B cell (primary cell): ENCODE measurements around the gene PACRG. TPM values are rescaled to one million over a fixed set of nuclear protein-coding genes. Genes with fewer than 3 reads are reported as not detected.

Experiments
- ATAC-seq: fragments of 200-7000 bp; cut with Tn5 transposase; one replicate; pipeline ENCODE4 v1.10.0; 2021; ENCODE audit warnings: low read depth, mild to moderate bottlenecking, moderate number of reproducible peaks, moderate library complexity
- CTCF ChIA-PET: fragments of 350-600 bp; sonication (Branson Sonifier 250); formaldehyde crosslinking; loops from one replicate; lab custom pipeline; 2021; ENCODE audit warnings: antibody characterized with exemption, inconsistent platforms; lab: Charles Lee
- POLR2A ChIA-PET: fragments of 350-600 bp; sonication (Branson Sonifier 250); formaldehyde crosslinking; loops from one replicate; lab custom pipeline; 2021; ENCODE audit warnings: antibody characterized with exemption; lab: Charles Lee
- DNase-seq: peaks from one replicate; pipeline ENCODE4 v3.0.0; 2013
- H2AFZ ChIP-seq: 2 replicates; pipeline ENCODE4 v1.6.1; 2012; ENCODE audit warnings: mild to moderate bottlenecking, low read depth, low read length; ENCODE audit not compliant: insufficient read depth, poor library complexity, severe bottlenecking
- H3K27ac ChIP-seq, 2 donors: 1 replicate in 1 of 2; 2 replicates in 1 of 2; pipeline ENCODE4 v1.5.1; 2012 to 2013; ENCODE audit warnings: low read length in 2 of 2, mild to moderate bottlenecking in 2 of 2, moderate library complexity in 1 of 2
- H3K27me3 ChIP-seq, 4 experiments: fragments of 200-600 bp in 1 of 4; sonication (generic) in 1 of 4; replicated peaks in 1 of 4; 1 replicate in 2 of 4; 2 replicates in 2 of 4; pipeline versions ENCODE4 v1.6.1 to v1.7.0; 2013 to 2016; ENCODE audit warnings: low read length in 3 of 4, mild to moderate bottlenecking in 2 of 4, mixed read lengths in 1 of 4, moderate library complexity in 1 of 4; ENCODE audit not compliant: insufficient read depth in 4 of 4, control insufficient read depth in 3 of 4; ENCODE audit errors: control extremely low read depth in 1 of 4
- H3K36me3 ChIP-seq, 2 experiments: replicated peaks in 1 of 2; 1 replicate in 1 of 2; 2 replicates in 1 of 2; pipeline versions ENCODE4 v1.6.1 to v1.7.1; 2013; ENCODE audit warnings: low read length in 1 of 2; ENCODE audit not compliant: insufficient read depth in 2 of 2, control insufficient read depth in 1 of 2; ENCODE audit errors: control extremely low read depth in 1 of 2, extremely low read depth in 1 of 2
- H3K4me1 ChIP-seq, 2 donors: fragments of 200-600 bp in 1 of 2; sonication (generic) in 1 of 2; 1 replicate in 1 of 2; 2 replicates in 1 of 2; pipeline versions ENCODE4 v1.5.1 to v1.6.1; 2013 to 2017; ENCODE audit warnings: low read length in 2 of 2; ENCODE audit not compliant: control insufficient read depth in 2 of 2, insufficient read depth in 2 of 2
- H3K4me2 ChIP-seq: replicated peaks from 2 replicates; pipeline ENCODE3; 2012; ENCODE audit warnings: mild to moderate bottlenecking, low read depth, low read length; ENCODE audit not compliant: poor library complexity, severe bottlenecking
- H3K4me3 ChIP-seq, 5 experiments: fragments of 200-600 bp in 1 of 5; sonication (generic) in 1 of 5; 1 replicate in 3 of 5; 2 replicates in 2 of 5; pipeline versions ENCODE4 v1.5.1 to v1.7.0; 2011 to 2016; ENCODE audit warnings: low read length in 4 of 5, mild to moderate bottlenecking in 4 of 5, low read depth in 2 of 5, control low read depth in 1 of 5, moderate library complexity in 1 of 5; ENCODE audit not compliant: insufficient read depth in 1 of 5; ENCODE audit errors: control extremely low read depth in 1 of 5, extremely low read depth in 1 of 5
- H3K79me2 ChIP-seq: fragments of 200-600 bp; sonication (generic); one replicate; pipeline ENCODE4 v1.6.0; 2016; ENCODE audit warnings: low read length; ENCODE audit not compliant: control insufficient read depth, insufficient read depth
- H3K9ac ChIP-seq: fragments of 200-600 bp; sonication (generic); 2 replicates; pipeline ENCODE4 v1.6.1; 2017; ENCODE audit warnings: mild to moderate bottlenecking, low read length, moderate library complexity
- H3K9me3 ChIP-seq, 3 donors: one replicate each; pipeline versions ENCODE4 v1.6.1 to v1.7.1; 2013; ENCODE audit warnings: low read length in 2 of 3; ENCODE audit not compliant: control insufficient read depth in 2 of 3, insufficient read depth in 1 of 3; ENCODE audit errors: control extremely low read depth in 1 of 3
- H4K20me1 ChIP-seq: 2 replicates; pipeline ENCODE4 v1.6.0; 2012; ENCODE audit warnings: mild to moderate bottlenecking, low read length; ENCODE audit not compliant: insufficient read depth, control insufficient read depth, poor library complexity, severe bottlenecking
- H3K27ac Mint-ChIP-seq: one replicate; pipeline ENCODE4 v1.8.0; 2021; ENCODE audit warnings: mixed read lengths
- H3K27me3 Mint-ChIP-seq: one replicate; pipeline ENCODE4 v1.8.0; 2021; ENCODE audit warnings: mixed read lengths
- H3K4me1 Mint-ChIP-seq: one replicate; pipeline ENCODE4 v1.8.0; 2021; ENCODE audit warnings: mixed read lengths
- H3K4me3 Mint-ChIP-seq: one replicate; pipeline ENCODE4 v1.8.0; 2021; ENCODE audit warnings: mixed read lengths
- H3K9me3 Mint-ChIP-seq: one replicate; pipeline ENCODE4 v1.8.0; 2022; ENCODE audit warnings: mixed read lengths; ENCODE audit not compliant: insufficient read depth
- CTCF ChIP-seq: fragments of 200-600 bp; IDR thresholded peaks from one replicate; pipeline ENCODE4 v1.8.0; 2022; ENCODE audit warnings: antibody characterized with exemption, mild to moderate bottlenecking
- EZH2 ChIP-seq: IDR thresholded peaks from 2 replicates; pipeline ENCODE4 v1.6.1; 2012; ENCODE audit warnings: borderline replicate concordance, low read depth, mild to moderate bottlenecking, moderate library complexity, low read length; ENCODE audit not compliant: insufficient read depth, poor library complexity, severe bottlenecking
- whole genome bisulfite sequencing: methylation state at CpG from one replicate; pipeline ENCODE4 v1.1.5; 2013; ENCODE audit warnings: missing lambda C conversion rate; ENCODE audit not compliant: insufficient coverage; 5-methylcytosine and 5-hydroxymethylcytosine counted together
- intact Hi-C: fragments of 100-400 bp; cut with micrococcal nuclease; formaldehyde crosslinking; loops from one replicate; pipeline ENCODE4 v1.10.0; 2022
- polyA plus RNA-seq: library from polyadenylated mRNA; depleted of rRNA; stranded (reverse); fragments of >200 nt; gene quantifications from 2 replicates; pipeline ENCODE4 v1.2.3, GENCODE V29; 2012
- total RNA-seq, 2 donors: library from RNA; stranded (reverse); fragments of 120-200 nt in 1 of 2; gene quantifications; 1 replicate in 1 of 2; 2 replicates in 1 of 2; pipeline versions ENCODE4 v1.2.3 to v1.2.4, GENCODE V29; 2013 to 2022

Gene PACRG
- total and polyA plus RNA-seq, 2 donors (not counting 1 experiment from before 2014, with no cell fraction given) = not detected

- no peaks in the 10 kb centered on the region for H3K79me2 ChIP-seq
- no peaks in the 10 kb centered on the region for H3K4me1 ChIP-seq
- no peak overlapping the region for H2AFZ ChIP-seq
- DNase-seq (no peak), ATAC-seq (no peak)
- no peaks in the 10 kb centered on the region for H3K9me3 Mint-ChIP-seq
- H3K27ac Mint-ChIP-seq = no peak overlapping the region
- intact Hi-C loops = no loop called here
- TF ChIP-seq EZH2 = no peak
- no peak for TF ChIP-seq CTCF
- H3K4me1 Mint-ChIP-seq = peaks cover 2% of the 10 kb centered on the region
- no peak overlapping the region for H3K4me3 Mint-ChIP-seq
- peaks cover 0 to 6% (median 0%) of the 10 kb centered on the region in 3 donors for H3K9me3 ChIP-seq
- no peak overlapping the region for H3K9ac ChIP-seq
- no peak overlapping the region for H3K4me2 ChIP-seq
- CTCF ChIA-PET = interaction anchor here (1.5 to 2.4 kb wide), 2 partner anchors 782 to 786 kb away, joined by 3 to 8 read pairs; no protein-coding TSS in a partner anchor
- H3K27me3 Mint-ChIP-seq = peaks cover 4% of the 10 kb centered on the region
- 81% methylated on average over 3 of the region's 6 CpGs for WGBS
- no peak overlapping the region for H3K27ac ChIP-seq
- POLR2A ChIA-PET = no interaction called here
- no peaks in the 10 kb centered on the region for H3K36me3 ChIP-seq
- no peaks in the 10 kb centered on the region for H3K27me3 ChIP-seq
- no peak overlapping the region for H3K4me3 ChIP-seq
- no peaks in the 10 kb centered on the region for H4K20me1 ChIP-seq
Measured at GRCh38 chr6:163173741-163174140, 446.0 kb downstream of the PACRG start.

GRCh38 chr6:163175301-163175700 lies 447.5 kb downstream of the PACRG start:
- Mint-ChIP-seq H3K9me3 (no peaks in the 10 kb centered on the region), H3K27ac (no peak overlapping the region), H3K4me3 (no peak overlapping the region), H3K4me1 (peaks cover 2% of the 10 kb centered on the region), H3K27me3 (peaks cover 4% of the 10 kb centered on the region)
- ChIA-PET POLR2A (no interaction called here), CTCF (interaction anchor here (2.4 kb wide), 1 partner anchor 780 kb away, joined by 8 read pairs; no protein-coding TSS in a partner anchor)
- Histone ChIP-seq H3K27me3 (no peaks in the 10 kb centered on the region), H3K4me3 (no peak overlapping the region), H3K9me3 (peaks cover 0 to 3% (median 0%) of the 10 kb centered on the region in 3 donors), H3K4me2 (no peak overlapping the region), H3K4me1 (no peaks in the 10 kb centered on the region), H3K36me3 (no peaks in the 10 kb centered on the region), H2AFZ (no peak overlapping the region), H4K20me1 (no peaks in the 10 kb centered on the region), H3K9ac (no peak overlapping the region), H3K27ac (no peak overlapping the region), H3K79me2 (no peaks in the 10 kb centered on the region)
- 64% methylated on average over 1 of the region's 4 CpGs for WGBS
- ATAC-seq = no peak
- no peak for DNase-seq
- intact Hi-C loops = no loop called here
- TF ChIP-seq CTCF = no peak
- no peak for TF ChIP-seq EZH2
